Cardiac muscle cell (in vitro differentiated cells and primary cell): ENCODE results near the gene RUNDC1. TPM values are rescaled to one million over a fixed set of nuclear protein-coding genes. Genes with fewer than 3 reads are reported as not detected.

ENCODE experiments used
- DNase-seq, 2 donors: peaks; one replicate each; pipeline versions ENCODE4 v3.0.0 to v3.0.0-alpha.2; 2010 to 2017; ENCODE audit warnings: low read depth in 1 of 2, low spot score in 1 of 2
- H3K27ac ChIP-seq: fragments of 200-600 bp; sonication (generic); 2 replicates; pipeline ENCODE4 v1.5.1; 2016
- H3K27me3 ChIP-seq: fragments of 200-600 bp; sonication (generic); 2 replicates; pipeline ENCODE4 v1.6.0; 2016; ENCODE audit warnings: control low read depth
- H3K36me3 ChIP-seq: fragments of 200-600 bp; sonication (generic); 2 replicates; pipeline ENCODE4 v1.5.1; 2016; ENCODE audit warnings: control low read depth
- H3K4me1 ChIP-seq: fragments of 200-600 bp; sonication (generic); 2 replicates; pipeline ENCODE4 v1.8.1; 2017; ENCODE audit warnings: low read depth, mild to moderate bottlenecking, mixed run types
- H3K4me3 ChIP-seq: fragments of 200-600 bp; sonication (generic); 2 replicates; pipeline ENCODE4 v1.5.1; 2016; ENCODE audit warnings: mild to moderate bottlenecking
- H3K9me3 ChIP-seq: fragments of 200-600 bp; sonication (generic); 2 replicates; pipeline ENCODE4 v1.5.1; 2017; ENCODE audit warnings: low read depth, mild to moderate bottlenecking, control low read depth
- polyA plus RNA-seq: library from polyadenylated mRNA; unstranded; fragments of >200 nt; fragmentation: Nextera tagmentation; extraction: Ambion mirVana; gene quantifications from 2 replicates; pipeline ENCODE4 v1.2.1, GENCODE V29; 2016
- total RNA-seq: library from RNA; depleted of rRNA; stranded (reverse); fragments of >200 nt; gene quantifications from 2 replicates; pipeline ENCODE4 v1.2.3, GENCODE V29; 2016
- TF ChIP-seq, protein P1 (sequence below): IDR thresholded peaks from 2 replicates; pipeline ENCODE4 v1.5.1; 2012; ENCODE audit warnings: low read depth, mild to moderate bottlenecking, low read length

The RUNDC1 gene
- total and polyA plus RNA-seq, 2 experiments from 2014 or later, result 28.8 to 33.8 TPM

DNA sequence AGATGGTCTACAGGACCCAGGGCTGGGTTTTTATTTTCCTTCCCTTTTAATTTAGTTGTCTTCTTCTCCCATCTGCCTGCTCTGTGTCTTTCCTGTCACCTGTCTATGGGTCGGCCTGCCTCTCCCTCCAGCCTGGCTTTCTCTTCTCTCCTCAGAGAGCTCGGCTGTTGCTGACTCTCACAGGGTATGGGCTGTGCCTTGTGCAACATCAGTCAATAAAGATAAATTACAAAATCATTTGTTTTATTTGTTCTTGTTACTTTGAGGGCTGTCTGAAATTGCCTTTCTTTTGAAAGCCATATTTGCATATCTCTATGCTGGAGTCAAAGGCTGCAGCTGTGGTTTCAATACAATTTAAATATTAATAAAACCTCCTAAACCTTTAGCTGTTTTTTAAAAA lies 60.3 kb downstream of the RUNDC1 start:
- H3K4me1 ChIP-seq, result peaks cover 14% of the 10 kb centered on the region
- DNase-seq, result no peak
- H3K27me3 ChIP-seq, result no peaks in the 10 kb centered on the region
- TF ChIP-seq, protein P1, sequence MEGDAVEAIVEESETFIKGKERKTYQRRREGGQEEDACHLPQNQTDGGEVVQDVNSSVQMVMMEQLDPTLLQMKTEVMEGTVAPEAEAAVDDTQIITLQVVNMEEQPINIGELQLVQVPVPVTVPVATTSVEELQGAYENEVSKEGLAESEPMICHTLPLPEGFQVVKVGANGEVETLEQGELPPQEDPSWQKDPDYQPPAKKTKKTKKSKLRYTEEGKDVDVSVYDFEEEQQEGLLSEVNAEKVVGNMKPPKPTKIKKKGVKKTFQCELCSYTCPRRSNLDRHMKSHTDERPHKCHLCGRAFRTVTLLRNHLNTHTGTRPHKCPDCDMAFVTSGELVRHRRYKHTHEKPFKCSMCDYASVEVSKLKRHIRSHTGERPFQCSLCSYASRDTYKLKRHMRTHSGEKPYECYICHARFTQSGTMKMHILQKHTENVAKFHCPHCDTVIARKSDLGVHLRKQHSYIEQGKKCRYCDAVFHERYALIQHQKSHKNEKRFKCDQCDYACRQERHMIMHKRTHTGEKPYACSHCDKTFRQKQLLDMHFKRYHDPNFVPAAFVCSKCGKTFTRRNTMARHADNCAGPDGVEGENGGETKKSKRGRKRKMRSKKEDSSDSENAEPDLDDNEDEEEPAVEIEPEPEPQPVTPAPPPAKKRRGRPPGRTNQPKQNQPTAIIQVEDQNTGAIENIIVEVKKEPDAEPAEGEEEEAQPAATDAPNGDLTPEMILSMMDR, result no peak
- H3K36me3 ChIP-seq, result no peaks in the 10 kb centered on the region
- no peak overlapping the region for H3K27ac ChIP-seq
- no peaks in the 10 kb centered on the region for H3K9me3 ChIP-seq
- no peak overlapping the region for H3K4me3 ChIP-seq

DNA sequence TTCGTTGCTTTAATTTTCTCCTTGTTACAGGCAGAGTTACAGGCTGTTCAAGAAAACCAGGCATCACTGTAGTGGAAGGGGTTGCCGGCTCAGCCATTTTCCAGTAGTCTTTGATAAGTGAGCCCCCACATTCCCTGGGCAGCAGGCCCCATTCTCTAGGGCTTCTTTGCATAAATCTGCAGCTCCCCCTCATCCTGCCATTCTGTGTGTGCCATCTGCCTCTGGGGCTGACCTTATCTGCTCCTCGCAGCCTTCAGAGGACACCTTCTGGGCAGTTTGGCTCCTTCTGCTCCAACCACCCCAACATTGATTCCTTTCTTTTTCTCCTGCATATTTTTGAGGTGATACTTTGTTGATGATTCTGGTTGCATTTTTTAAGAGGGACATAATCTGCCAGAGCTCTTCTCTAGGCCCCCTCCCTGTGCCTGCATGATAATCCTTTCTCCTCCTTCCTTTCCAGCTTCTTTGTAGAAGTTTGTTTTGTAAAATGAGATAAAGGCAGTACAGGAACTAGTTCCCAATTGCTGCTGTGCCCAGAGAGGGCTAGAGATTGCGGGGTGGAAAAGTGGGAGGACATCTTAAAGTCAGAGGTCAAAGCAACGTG lies 61.8 kb downstream of the RUNDC1 start:
- H3K9me3 ChIP-seq, result no peaks in the 10 kb centered on the region
- no peak overlapping the region for H3K27ac ChIP-seq
- no peak for DNase-seq
- peaks cover 7% of the 10 kb centered on the region for H3K4me1 ChIP-seq
- no peaks in the 10 kb centered on the region for H3K27me3 ChIP-seq
- TF ChIP-seq, protein P1, result no peak
- no peak overlapping the region for H3K4me3 ChIP-seq
- H3K36me3 ChIP-seq, result no peaks in the 10 kb centered on the region

Other genes with a start within 250 kb of the RUNDC1 start
- 19.2 and 33.8 TPM in 2 replicates for gene EZH1, start 235.5 kb upstream of the RUNDC1 start, total RNA-seq
- 22.7 and 34.9 TPM in 2 replicates for gene EZH1, start 235.5 kb upstream of the RUNDC1 start, polyA plus RNA-seq
- 16.2 and 16.5 TPM in 2 replicates for gene RAMP2, start 219.3 kb upstream of the RUNDC1 start, total RNA-seq
- 20.6 and 28.0 TPM in 2 replicates for gene RAMP2, start 219.3 kb upstream of the RUNDC1 start, polyA plus RNA-seq
- 101 and 129 TPM in 2 replicates for gene VPS25, start 207.1 kb upstream of the RUNDC1 start, total RNA-seq
- gene VPS25, start 207.1 kb upstream of the RUNDC1 start, polyA plus RNA-seq, result 133 and 136 TPM in 2 replicates
- gene WNK4, start 200.0 kb upstream of the RUNDC1 start, total RNA-seq, result 0.04 and 1.6 TPM in 2 replicates
- gene WNK4, start 200.0 kb upstream of the RUNDC1 start, polyA plus RNA-seq, result 0.67 and 0.71 TPM in 2 replicates
- 84.1 and 113 TPM in 2 replicates for gene COA3, start 181.9 kb upstream of the RUNDC1 start, total RNA-seq
- 228 and 275 TPM in 2 replicates for gene COA3, start 181.9 kb upstream of the RUNDC1 start, polyA plus RNA-seq
- gene CNTD1, start 181.7 kb upstream of the RUNDC1 start, total RNA-seq, result 0.27 TPM in 1 of 2 replicates, not detected in the other
- gene CNTD1, start 181.7 kb upstream of the RUNDC1 start, polyA plus RNA-seq, result 2.5 and 3.9 TPM in 2 replicates
- gene BECN1, start 156.3 kb upstream of the RUNDC1 start, total RNA-seq, result 64.5 and 112 TPM in 2 replicates
- 65.2 and 71.5 TPM in 2 replicates for gene BECN1, start 156.3 kb upstream of the RUNDC1 start, polyA plus RNA-seq
- gene PSME3, start 147.2 kb upstream of the RUNDC1 start, total RNA-seq, result 59.4 and 72.3 TPM in 2 replicates
- 77.0 and 104 TPM in 2 replicates for gene PSME3, start 147.2 kb upstream of the RUNDC1 start, polyA plus RNA-seq
- gene AOC2, start 136.0 kb upstream of the RUNDC1 start, total RNA-seq, result 2.5 and 5.6 TPM in 2 replicates
- gene AOC2, start 136.0 kb upstream of the RUNDC1 start, polyA plus RNA-seq, result 2.4 and 4.8 TPM in 2 replicates
- gene AOC3, start 129.4 kb upstream of the RUNDC1 start, total RNA-seq, result 2.3 and 5.2 TPM in 2 replicates
- 2.6 and 3.4 TPM in 2 replicates for gene AOC3, start 129.4 kb upstream of the RUNDC1 start, polyA plus RNA-seq
- not detected in 2 replicates for gene G6PC1, start 79.8 kb upstream of the RUNDC1 start, total RNA-seq
- not detected in 2 replicates for gene G6PC1, start 79.8 kb upstream of the RUNDC1 start, polyA plus RNA-seq
- 36.1 and 37.0 TPM in 2 replicates for gene AARSD1, start 16.1 kb upstream of the RUNDC1 start, total RNA-seq
- 76.1 and 82.1 TPM in 2 replicates for gene AARSD1, start 16.1 kb upstream of the RUNDC1 start, polyA plus RNA-seq
- 42.8 and 50.8 TPM in 2 replicates for gene PTGES3L, start 485 bp upstream of the RUNDC1 start, total RNA-seq
- gene PTGES3L, start 485 bp upstream of the RUNDC1 start, polyA plus RNA-seq, result 72.9 and 86.1 TPM in 2 replicates
- 958 and 1,193 TPM in 2 replicates for gene RPL27, start 17.9 kb downstream of the RUNDC1 start, total RNA-seq
- 906 and 971 TPM in 2 replicates for gene RPL27, start 17.9 kb downstream of the RUNDC1 start, polyA plus RNA-seq
- 4.7 and 6.8 TPM in 2 replicates for gene IFI35, start 26.2 kb downstream of the RUNDC1 start, total RNA-seq
- 8.7 and 9.4 TPM in 2 replicates for gene IFI35, start 26.2 kb downstream of the RUNDC1 start, polyA plus RNA-seq
- 264 and 312 TPM in 2 replicates for gene VAT1, start 41.8 kb downstream of the RUNDC1 start, total RNA-seq
- gene VAT1, start 41.8 kb downstream of the RUNDC1 start, polyA plus RNA-seq, result 207 and 216 TPM in 2 replicates
- gene RND2, start 44.7 kb downstream of the RUNDC1 start, total RNA-seq, result 18.5 and 18.8 TPM in 2 replicates
- gene RND2, start 44.7 kb downstream of the RUNDC1 start, polyA plus RNA-seq, result 19.9 and 23.1 TPM in 2 replicates
- 11.3 and 12.9 TPM in 2 replicates for gene BRCA1, start 144.8 kb downstream of the RUNDC1 start, total RNA-seq
- gene BRCA1, start 144.8 kb downstream of the RUNDC1 start, polyA plus RNA-seq, result 7.2 and 7.4 TPM in 2 replicates
- gene NBR1, start 190.6 kb downstream of the RUNDC1 start, total RNA-seq, result 50.1 and 62.8 TPM in 2 replicates
- gene NBR1, start 190.6 kb downstream of the RUNDC1 start, polyA plus RNA-seq, result 45.5 and 51.8 TPM in 2 replicates
- gene TMEM106A, start 231.3 kb downstream of the RUNDC1 start, total RNA-seq, result 4.2 and 5.8 TPM in 2 replicates
- gene TMEM106A, start 231.3 kb downstream of the RUNDC1 start, polyA plus RNA-seq, result 6.1 and 6.6 TPM in 2 replicates
- 0.48 TPM in 1 of 2 replicates, not detected in the other for gene CCDC200, start 248.1 kb downstream of the RUNDC1 start, total RNA-seq
- 2.8 and 6.1 TPM in 2 replicates for gene CCDC200, start 248.1 kb downstream of the RUNDC1 start, polyA plus RNA-seq